ENCODE data around the gene SMIM9. TPM values are rescaled to one million over a fixed set of nuclear protein-coding genes. Genes with fewer than 3 reads are reported as not detected.

Gene SMIM9
- total RNA-seq, 1 experiment from 2014 or later: not detected

GRCh38 chrX:154784149-154784995, 50.1 kb downstream of the SMIM9 start (continued):
- TF ChIP-seq NFYB (CRISPR knock-in tag; conservative IDR thresholded peaks at IDR 0.05; ENCODE audit: low read depth): no peak

DNA sequence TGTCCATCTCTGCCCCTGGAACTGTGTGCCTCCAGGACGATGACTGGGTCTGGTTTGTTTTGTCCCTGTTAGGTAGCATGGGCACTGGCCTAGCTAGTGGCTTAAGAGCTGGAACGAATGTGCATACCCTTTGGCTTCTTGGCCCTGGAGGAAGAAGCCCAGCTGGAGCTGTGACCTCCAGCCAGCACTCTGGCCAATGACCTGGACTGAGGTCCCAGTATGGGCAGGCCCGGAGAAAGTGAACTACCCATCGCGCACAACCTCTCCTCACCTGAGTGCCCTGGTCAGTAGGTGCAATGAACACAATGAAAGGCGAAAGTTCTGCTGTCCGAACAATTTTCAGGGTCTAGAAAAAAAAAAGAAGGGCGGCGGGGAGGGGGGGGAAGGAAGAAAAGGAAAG, 53.5 kb downstream of the SMIM9 start:
- ChIA-PET POLR2A (no interaction called here), CTCF (no interaction called here)
- no peak for ATAC-seq
- Mint-ChIP-seq H3K9me3 (no peaks in the 10 kb centered on the region), H3K4me1 (peaks cover 15% of the 10 kb centered on the region), H3K36me3 (peaks cover 17% of the 10 kb centered on the region), H3K27me3 (ENCODE audit: low read depth) (no peaks in the 10 kb centered on the region; the same call in 1 of the 2 replicates), H3K27ac (no peak overlapping the region), H3K4me3 (no peak overlapping the region)
- no peak for TF ChIP-seq SMAD4 (CRISPR knock-in tag; IDR thresholded peaks at IDR 0.05)
- TF ChIP-seq ZNF121 (CRISPR knock-in tag; IDR thresholded peaks at IDR 0.05): no peak
- no peak for DNase-seq (ENCODE audit: low spot score)

- DNase-seq (ENCODE audit: low spot score): no peak
- ChIA-PET CTCF (no interaction called here), POLR2A (interaction anchor here (1.5 kb wide), 1 partner anchor 16 kb away, joined by 5 read pairs; the partner anchor contains the start of gene DKC1)
- H3K27me3 Mint-ChIP-seq (ENCODE audit: low read depth): no peaks in the 10 kb centered on the region; the same call in 1 of the 2 replicates
- peak overlapping the region; percentile 45; the same call in 1 of the 2 replicates for H3K27ac Mint-ChIP-seq
- peaks cover 26% of the 10 kb centered on the region for H3K36me3 Mint-ChIP-seq
- no peak overlapping the region for H3K4me3 Mint-ChIP-seq
- no peaks in the 10 kb centered on the region for H3K9me3 Mint-ChIP-seq
- ATAC-seq: no peak
- TF ChIP-seq ZNF512 (CRISPR knock-in tag; IDR thresholded peaks at IDR 0.05; ENCODE audit: borderline replicate concordance) (no peak), SMAD3 (CRISPR knock-in tag; IDR thresholded peaks at IDR 0.05; ENCODE audit: borderline replicate concordance) (no peak), ZBTB43 (CRISPR knock-in tag; IDR thresholded peaks at IDR 0.05) (no peak), PREB (CRISPR knock-in tag; IDR thresholded peaks at IDR 0.05; ENCODE audit: borderline replicate concordance) (no peak), CBFB (CRISPR knock-in tag; IDR thresholded peaks at IDR 0.05; ENCODE audit: low read depth) (no peak)
- TF ChIP-seq, protein P1, sequence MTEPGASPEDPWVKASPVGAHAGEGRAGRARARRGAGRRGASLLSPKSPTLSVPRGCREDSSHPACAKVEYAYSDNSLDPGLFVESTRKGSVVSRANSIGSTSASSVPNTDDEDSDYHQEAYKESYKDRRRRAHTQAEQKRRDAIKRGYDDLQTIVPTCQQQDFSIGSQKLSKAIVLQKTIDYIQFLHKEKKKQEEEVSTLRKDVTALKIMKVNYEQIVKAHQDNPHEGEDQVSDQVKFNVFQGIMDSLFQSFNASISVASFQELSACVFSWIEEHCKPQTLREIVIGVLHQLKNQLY (CRISPR knock-in tag; IDR thresholded peaks at IDR 0.05): no peak
- H3K4me1 Mint-ChIP-seq: peaks cover 13% of the 10 kb centered on the region
Observed at GRCh38 chrX:154779261-154779660, 55.2 kb downstream of the SMIM9 start.

DNA sequence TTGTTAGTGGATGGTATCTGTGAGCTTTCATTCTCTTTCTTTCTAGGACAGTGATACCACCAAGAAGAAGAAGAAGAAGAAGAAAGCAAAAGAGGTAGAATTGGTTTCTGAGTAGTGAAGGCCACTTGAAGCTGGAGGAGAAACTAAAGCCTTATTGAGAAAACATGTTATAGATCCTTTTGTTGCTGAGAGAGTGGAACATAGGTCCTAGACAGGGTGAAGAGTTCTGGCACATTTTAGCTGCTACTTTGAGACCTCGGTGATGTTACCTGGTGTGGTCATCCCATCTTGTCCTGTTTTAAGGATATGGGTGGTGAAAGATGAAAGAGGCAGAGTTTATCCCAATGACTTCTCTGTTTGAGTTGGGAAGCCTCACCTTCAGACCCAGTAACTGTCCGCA, 57.7 kb downstream of the SMIM9 start:
- no peak for DNase-seq (ENCODE audit: low spot score)
- H3K36me3 Mint-ChIP-seq: peaks cover 44% of the 10 kb centered on the region
- POLR2A ChIA-PET: interaction anchor here (0.9 kb wide), 1 partner anchor 13 kb away, joined by 3 read pairs; no protein-coding TSS in a partner anchor
- no peak overlapping the region for H3K4me3 Mint-ChIP-seq
- no peaks in the 10 kb centered on the region for H3K27me3 Mint-ChIP-seq (ENCODE audit: low read depth)
- ATAC-seq: no peak
- CTCF ChIA-PET: interaction anchor here (1.2 kb wide), 1 partner anchor 64 kb away, joined by 3 read pairs; no protein-coding TSS in a partner anchor
- H3K9me3 Mint-ChIP-seq: no peaks in the 10 kb centered on the region
- H3K27ac Mint-ChIP-seq: no peak overlapping the region
- peaks cover 3% of the 10 kb centered on the region; the same call in 1 of the 2 replicates for H3K4me1 Mint-ChIP-seq
- no peak for TF ChIP-seq JUN (CRISPR knock-in tag; IDR thresholded peaks at IDR 0.05)
- no peak for TF ChIP-seq PRRX2 (CRISPR knock-in tag; IDR thresholded peaks at IDR 0.05)
- TF ChIP-seq KAT7 (CRISPR knock-in tag; IDR thresholded peaks at IDR 0.05; ENCODE audit: borderline replicate concordance): no peak
- TF ChIP-seq ZBTB43 (CRISPR knock-in tag; IDR thresholded peaks at IDR 0.05): no peak
- TF ChIP-seq USF1 (CRISPR knock-in tag; IDR thresholded peaks at IDR 0.05): no peak
- TF ChIP-seq NFYB (CRISPR knock-in tag; conservative IDR thresholded peaks at IDR 0.05; ENCODE audit: low read depth): no peak
- TF ChIP-seq E2F5 (CRISPR knock-in tag; IDR thresholded peaks at IDR 0.05): no peak
